ENCODE measurements around the gene AGK. TPM values are rescaled to one million over a fixed set of nuclear protein-coding genes. Genes with fewer than 3 reads are reported as not detected.
"Not testable (repeated sequence)": the region's sequence is repeated elsewhere in the genome, so short reads cannot be mapped to it uniquely, and the experiment has no call there.

AGK gene
- total RNA-seq, 1 donor = 28.7 TPM

- H3K4me3 ChIP-seq (ENCODE audit: low read depth, low read length) = no peak overlapping the region
- TF ChIP-seq CTCF (IDR thresholded peaks at IDR 0.05; ENCODE audit: insufficient read depth, low read length) = no peak
- DNase-seq (ENCODE audit: low read depth) = no peak
Observed at GRCh38 chr7:141636053-141636452, 84.8 kb downstream of the AGK start.

- no peak for TF ChIP-seq CTCF (IDR thresholded peaks at IDR 0.05; ENCODE audit: insufficient read depth, low read length)
- DNase-seq (ENCODE audit: low read depth) = no peak
- H3K4me3 ChIP-seq (ENCODE audit: low read depth, low read length) = no peak overlapping the region
Observed at GRCh38 chr7:141640239-141640840, 89.1 kb downstream of the AGK start.

- H3K4me3 ChIP-seq (ENCODE audit: low read depth, low read length) = no peak overlapping the region
- no peak for TF ChIP-seq CTCF (IDR thresholded peaks at IDR 0.05; ENCODE audit: insufficient read depth, low read length)
- DNase-seq (ENCODE audit: low read depth) = no peak
Observed at GRCh38 chr7:141641876-141642275, 90.7 kb downstream of the AGK start.

GRCh38 chr7:141645188-141645587 is 94.0 kb downstream of the AGK start:
- DNase-seq (ENCODE audit: low read depth) = no peak
- TF ChIP-seq CTCF (IDR thresholded peaks at IDR 0.05; ENCODE audit: insufficient read depth, low read length) = no peak
- H3K4me3 ChIP-seq (ENCODE audit: low read depth, low read length) = no peak overlapping the region

GRCh38 chr7:141646826-141647480 is 95.7 kb downstream of the AGK start:
- no peak for TF ChIP-seq CTCF (IDR thresholded peaks at IDR 0.05; ENCODE audit: insufficient read depth, low read length)
- DNase-seq (ENCODE audit: low read depth) = peak; percentile 12
- no peak overlapping the region for H3K4me3 ChIP-seq (ENCODE audit: low read depth, low read length)

GRCh38 chr7:141647701-141648100 is 96.5 kb downstream of the AGK start:
- H3K4me3 ChIP-seq (ENCODE audit: low read depth, low read length); DNase-seq (ENCODE audit: low read depth): not testable (repeated sequence)

- no peak overlapping the region for H3K4me3 ChIP-seq (ENCODE audit: low read depth, low read length)
- DNase-seq (ENCODE audit: low read depth) = no peak
- no peak for TF ChIP-seq CTCF (IDR thresholded peaks at IDR 0.05; ENCODE audit: insufficient read depth, low read length)
Observed at GRCh38 chr7:141648276-141649114, 97.3 kb downstream of the AGK start.

Data from fibroblast of the aortic adventitia (primary cell).